ENCODE results near the gene NCOA6.

Gene NCOA6

DNA sequence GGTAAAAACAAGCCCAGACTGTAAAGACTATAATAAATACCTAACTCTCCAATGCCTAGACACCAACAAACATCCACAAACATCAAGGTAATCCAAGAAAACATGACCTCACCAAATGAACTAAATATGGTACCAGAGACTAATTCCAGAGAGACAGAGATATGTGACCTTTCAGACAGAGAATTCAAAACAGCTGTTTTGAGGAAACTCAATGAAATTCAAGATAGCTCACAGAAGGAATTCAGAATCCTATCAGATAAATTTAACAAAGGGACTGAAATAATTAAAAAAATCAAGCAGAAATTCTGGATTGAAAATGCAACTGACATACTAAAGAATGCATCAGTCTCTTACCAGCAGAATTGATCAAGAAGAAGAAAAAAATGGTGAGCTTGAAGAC, 26.6 kb downstream of the NCOA6 start:
- ChIA-PET CTCF (no interaction called here), POLR2A (interaction anchor here (0.6 kb wide), 1 partner anchor 613 kb away, joined by 4 read pairs; the partner anchor contains the start of gene UQCC1)
- Histone ChIP-seq H3K36me3 (ENCODE audit: control insufficient read depth in 4 of 4, insufficient read depth in 4 of 4, low read length in 3 of 4) (peaks cover 0 to 3% (median 2%) of the 10 kb centered on the region in 4 experiments), H3K27ac (ENCODE audit: insufficient read depth in 1 of 2, low read depth in 1 of 2, low read length in 2 of 2, poor library complexity in 1 of 2, severe bottlenecking in 2 of 2) (no peak overlapping the region), H3K4me1 (ENCODE audit: control extremely low read depth in 1 of 4, control insufficient read depth in 4 of 4, insufficient read depth in 4 of 4, low read length in 3 of 4) (no peaks in the 10 kb centered on the region), H3K4me3 (ENCODE audit: control insufficient read depth in 1 of 7, extremely low read depth in 1 of 7, insufficient read depth in 4 of 7, low read depth in 2 of 7, low read length in 6 of 7) (no peak overlapping the region), H3K27me3 (replicated peaks in 2 of 5; ENCODE audit: control insufficient read depth in 4 of 5, insufficient read depth in 5 of 5, low read length in 4 of 5) (no peaks in the 10 kb centered on the region), H3K9me3 (ENCODE audit: control extremely low read depth in 1 of 5, control insufficient read depth in 4 of 5, insufficient read depth in 2 of 5, low read depth in 1 of 5, low read length in 4 of 5) (peaks cover 0 to 9% (median 2%) of the 10 kb centered on the region in 5 experiments)
- DNase-seq, result no peak

DNA sequence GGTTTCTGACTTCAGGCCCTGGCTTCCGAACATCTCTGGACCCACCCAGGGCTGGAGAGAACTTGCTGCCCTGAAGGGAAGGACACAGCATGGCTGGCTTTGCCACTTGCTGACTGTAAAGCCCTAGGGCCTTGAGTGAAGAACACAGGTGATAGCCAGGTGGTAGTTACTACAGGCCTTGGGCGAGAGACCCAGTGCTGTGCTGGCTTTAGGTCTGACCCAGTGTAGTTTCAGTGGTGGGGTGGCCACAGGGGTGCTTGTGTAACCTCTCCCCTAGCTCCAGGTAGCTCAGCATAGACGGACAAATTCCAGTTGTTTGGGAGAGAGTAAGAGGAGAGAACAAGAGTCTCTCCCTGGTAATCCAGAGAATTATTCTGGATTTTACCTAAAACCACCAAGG, 27.1 kb downstream of the NCOA6 start:
- Histone ChIP-seq H3K27ac (ENCODE audit: insufficient read depth in 1 of 2, low read depth in 1 of 2, low read length in 2 of 2, poor library complexity in 1 of 2, severe bottlenecking in 2 of 2) (no peak overlapping the region), H3K9me3 (ENCODE audit: control extremely low read depth in 1 of 5, control insufficient read depth in 4 of 5, insufficient read depth in 2 of 5, low read depth in 1 of 5, low read length in 4 of 5) (peaks cover 0 to 9% (median 2%) of the 10 kb centered on the region in 5 experiments), H3K27me3 (replicated peaks in 2 of 5; ENCODE audit: control insufficient read depth in 4 of 5, insufficient read depth in 5 of 5, low read length in 4 of 5) (no peaks in the 10 kb centered on the region), H3K4me3 (ENCODE audit: control insufficient read depth in 1 of 7, extremely low read depth in 1 of 7, insufficient read depth in 4 of 7, low read depth in 2 of 7, low read length in 6 of 7) (no peak overlapping the region), H3K4me1 (ENCODE audit: control extremely low read depth in 1 of 4, control insufficient read depth in 4 of 4, insufficient read depth in 4 of 4, low read length in 3 of 4) (no peaks in the 10 kb centered on the region), H3K36me3 (ENCODE audit: control insufficient read depth in 4 of 4, insufficient read depth in 4 of 4, low read length in 3 of 4) (peaks cover 0 to 3% (median 2%) of the 10 kb centered on the region in 4 experiments)
- 92% methylated on average over 3 of the region's 3 CpGs for WGBS (ENCODE audit: insufficient coverage)
- CTCF ChIA-PET, result no interaction called here
- DNase-seq, result no peak
- POLR2A ChIA-PET, result interaction anchor here (0.6 kb wide), 1 partner anchor 614 kb away, joined by 4 read pairs; the partner anchor contains the start of gene UQCC1

DNA sequence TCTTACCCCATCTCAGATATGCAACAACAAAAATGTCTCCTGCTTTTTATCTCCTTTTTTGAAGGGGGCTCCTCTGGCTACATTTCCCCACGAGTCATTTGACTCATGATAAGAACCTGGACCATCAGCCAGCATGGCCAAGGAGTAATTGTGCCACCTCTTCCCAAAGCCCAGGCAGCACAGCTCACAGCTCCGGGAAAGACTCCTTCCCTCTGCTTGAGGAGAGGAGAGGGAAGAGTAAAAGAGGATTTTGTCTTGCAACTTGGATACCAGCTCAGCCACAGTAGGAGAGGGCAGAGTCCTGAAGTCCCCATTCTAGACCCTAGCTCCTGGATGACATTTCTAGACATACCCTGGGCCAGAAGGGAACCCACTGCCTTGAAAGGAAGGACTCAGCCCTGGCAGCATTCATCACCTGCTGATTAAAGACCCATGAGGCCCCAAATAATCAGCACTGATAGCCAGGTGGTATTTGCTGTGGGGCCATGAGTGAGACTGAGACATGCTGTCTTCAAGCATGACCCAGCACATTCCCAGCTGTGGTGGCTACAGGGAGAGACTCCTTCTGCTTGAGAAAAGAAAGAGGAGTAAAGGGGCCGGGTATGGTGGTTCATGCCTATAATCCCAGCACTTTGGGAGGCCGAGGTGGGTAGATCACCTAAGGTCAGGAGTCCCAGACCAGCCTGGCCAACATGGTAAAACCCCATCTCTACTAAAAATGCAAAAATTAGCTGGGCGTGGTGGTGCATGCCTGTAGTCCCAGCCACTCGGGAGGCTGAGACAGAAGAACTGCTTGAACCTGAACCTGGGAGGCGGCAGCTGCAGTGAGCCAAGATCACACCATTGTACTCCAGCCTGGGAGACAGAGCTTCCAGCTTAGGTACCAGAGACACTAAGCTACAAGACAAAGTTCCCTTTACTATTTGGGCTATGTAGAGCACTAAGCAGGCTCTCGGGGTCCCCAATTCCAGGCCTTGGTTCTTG, 28.1 kb downstream of the NCOA6 start:
- H3K27me3 ChIP-seq (replicated peaks in 2 of 5; ENCODE audit: control insufficient read depth in 4 of 5, insufficient read depth in 5 of 5, low read length in 4 of 5), result no peaks in the 10 kb centered on the region
- H3K4me1 ChIP-seq (ENCODE audit: control extremely low read depth in 1 of 4, control insufficient read depth in 4 of 4, insufficient read depth in 4 of 4, low read length in 3 of 4), result no peaks in the 10 kb centered on the region
- WGBS (ENCODE audit: insufficient coverage), result 98% methylated on average over 5 of the region's 8 CpGs
- DNase-seq, result no peak
- H3K4me3 ChIP-seq (ENCODE audit: control insufficient read depth in 1 of 7, extremely low read depth in 1 of 7, insufficient read depth in 4 of 7, low read depth in 2 of 7, low read length in 6 of 7), result no peak overlapping the region
- ChIA-PET POLR2A (no interaction called here), CTCF (no interaction called here)
- H3K9me3 ChIP-seq (ENCODE audit: control extremely low read depth in 1 of 5, control insufficient read depth in 4 of 5, insufficient read depth in 2 of 5, low read depth in 1 of 5, low read length in 4 of 5), result peaks cover 0 to 9% (median 2%) of the 10 kb centered on the region in 5 experiments
- H3K27ac ChIP-seq (ENCODE audit: insufficient read depth in 1 of 2, low read depth in 1 of 2, low read length in 2 of 2, poor library complexity in 1 of 2, severe bottlenecking in 2 of 2), result no peak overlapping the region
- H3K36me3 ChIP-seq (ENCODE audit: control insufficient read depth in 4 of 4, insufficient read depth in 4 of 4, low read length in 3 of 4), result peaks cover 0 to 3% (median 2%) of the 10 kb centered on the region in 4 experiments

DNA sequence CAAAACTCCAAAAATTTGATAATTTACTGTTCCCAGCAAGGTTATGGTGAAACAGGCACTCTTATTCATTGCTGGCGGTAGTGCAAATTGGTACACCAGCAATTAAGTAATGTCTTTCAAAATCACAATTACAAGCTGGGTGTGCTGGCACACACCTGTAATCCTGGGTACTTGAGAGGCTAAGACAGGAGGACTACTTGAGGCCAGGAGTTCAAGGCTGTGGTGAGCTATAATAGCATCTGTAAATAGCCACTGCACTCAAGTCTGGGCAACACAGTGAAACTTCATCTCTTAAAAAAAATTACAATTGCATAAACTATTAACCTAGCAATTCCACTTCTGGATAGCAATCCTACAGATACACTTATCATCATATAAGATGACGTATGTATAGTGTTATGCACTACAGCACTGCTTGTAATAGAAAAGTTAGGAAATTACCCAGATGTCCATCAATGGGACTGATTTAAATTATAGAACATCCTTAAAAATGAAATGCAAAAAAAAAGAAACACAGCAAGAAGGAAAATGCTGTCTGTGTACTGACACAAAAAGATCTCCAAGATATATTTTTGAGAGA, 31.4 kb downstream of the NCOA6 start:
- H3K27ac ChIP-seq (ENCODE audit: insufficient read depth in 1 of 2, low read depth in 1 of 2, low read length in 2 of 2, poor library complexity in 1 of 2, severe bottlenecking in 2 of 2), result no peak overlapping the region
- no CpG with 5 or more reads among the region's 2 CpGs for WGBS (ENCODE audit: insufficient coverage)
- no peak for DNase-seq
- peaks cover 0 to 5% (median 2%) of the 10 kb centered on the region in 5 experiments for H3K9me3 ChIP-seq (ENCODE audit: control extremely low read depth in 1 of 5, control insufficient read depth in 4 of 5, insufficient read depth in 2 of 5, low read depth in 1 of 5, low read length in 4 of 5)
- ChIA-PET POLR2A (no interaction called here), CTCF (interaction anchor here (0.8 kb wide), 1 partner anchor 11 kb away, joined by 4 read pairs; no protein-coding TSS in a partner anchor)
- H3K4me1 ChIP-seq (ENCODE audit: control extremely low read depth in 1 of 4, control insufficient read depth in 4 of 4, insufficient read depth in 4 of 4, low read length in 3 of 4), result peaks cover 0 to 3% (median 3%) of the 10 kb centered on the region in 4 experiments
- no peak overlapping the region for H3K4me3 ChIP-seq (ENCODE audit: control insufficient read depth in 1 of 7, extremely low read depth in 1 of 7, insufficient read depth in 4 of 7, low read depth in 2 of 7, low read length in 6 of 7)
- no peaks in the 10 kb centered on the region for H3K27me3 ChIP-seq (replicated peaks in 2 of 5; ENCODE audit: control insufficient read depth in 4 of 5, insufficient read depth in 5 of 5, low read length in 4 of 5)
- H3K36me3 ChIP-seq (ENCODE audit: control insufficient read depth in 4 of 4, insufficient read depth in 4 of 4, low read length in 3 of 4), result peaks cover 2 to 13% (median 10%) of the 10 kb centered on the region in 4 experiments

DNA sequence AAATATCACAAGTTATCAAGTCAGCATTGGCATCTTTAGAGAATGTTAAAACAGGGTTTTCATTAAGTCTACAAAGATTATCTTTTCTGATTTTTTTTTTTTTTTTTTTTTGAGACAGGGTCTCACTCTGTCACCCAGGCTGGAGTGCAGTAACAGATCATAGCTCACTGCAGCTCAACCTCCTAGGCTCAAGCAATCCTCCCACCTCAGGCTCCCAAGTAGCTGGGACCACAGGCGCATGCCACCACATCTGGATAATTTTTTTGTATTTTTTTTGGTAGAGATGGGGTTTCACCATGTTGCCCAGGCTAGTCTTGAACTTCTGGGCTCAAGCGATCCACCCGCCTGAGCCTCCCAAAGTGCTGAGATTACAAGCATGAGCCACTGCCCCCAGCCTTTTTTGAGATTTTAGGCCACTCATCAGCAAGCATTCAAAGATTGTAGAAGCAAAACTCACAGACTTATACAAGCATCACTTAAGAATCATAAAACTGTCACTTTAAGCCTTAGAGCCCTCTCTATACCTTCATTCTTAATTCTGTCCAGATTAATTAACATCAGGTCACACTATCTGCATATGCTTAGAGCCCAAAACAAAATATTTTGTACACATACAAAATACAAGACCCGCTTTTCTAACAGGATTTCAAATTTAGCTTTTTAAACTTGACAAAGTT, 32.6 kb downstream of the NCOA6 start:
- CTCF ChIA-PET, result interaction anchor here (1.1 to 2.5 kb wide), 2 partner anchors 12 to 37 kb away, joined by 3 to 5 read pairs; no protein-coding TSS in a partner anchor
- Histone ChIP-seq H3K9me3 (ENCODE audit: control extremely low read depth in 1 of 5, control insufficient read depth in 4 of 5, insufficient read depth in 2 of 5, low read depth in 1 of 5, low read length in 4 of 5) (peaks cover 0 to 5% (median under 1%) of the 10 kb centered on the region in 5 experiments), H3K27ac (ENCODE audit: insufficient read depth in 1 of 2, low read depth in 1 of 2, low read length in 2 of 2, poor library complexity in 1 of 2, severe bottlenecking in 2 of 2) (no peak overlapping the region), H3K27me3 (replicated peaks in 2 of 5; ENCODE audit: control insufficient read depth in 4 of 5, insufficient read depth in 5 of 5, low read length in 4 of 5) (no peaks in the 10 kb centered on the region), H3K36me3 (ENCODE audit: control insufficient read depth in 4 of 4, insufficient read depth in 4 of 4, low read length in 3 of 4) (peaks cover 4 to 13% (median 10%) of the 10 kb centered on the region in 4 experiments), H3K4me1 (ENCODE audit: control extremely low read depth in 1 of 4, control insufficient read depth in 4 of 4, insufficient read depth in 4 of 4, low read length in 3 of 4) (peaks cover 0 to 3% (median 3%) of the 10 kb centered on the region in 4 experiments), H3K4me3 (ENCODE audit: control insufficient read depth in 1 of 7, extremely low read depth in 1 of 7, insufficient read depth in 4 of 7, low read depth in 2 of 7, low read length in 6 of 7) (no peak overlapping the region)
- 100% methylated on average over 3 of the region's 4 CpGs for whole genome bisulfite sequencing (ENCODE audit: insufficient coverage)
- no peak for DNase-seq
- POLR2A ChIA-PET, result no interaction called here

DNA sequence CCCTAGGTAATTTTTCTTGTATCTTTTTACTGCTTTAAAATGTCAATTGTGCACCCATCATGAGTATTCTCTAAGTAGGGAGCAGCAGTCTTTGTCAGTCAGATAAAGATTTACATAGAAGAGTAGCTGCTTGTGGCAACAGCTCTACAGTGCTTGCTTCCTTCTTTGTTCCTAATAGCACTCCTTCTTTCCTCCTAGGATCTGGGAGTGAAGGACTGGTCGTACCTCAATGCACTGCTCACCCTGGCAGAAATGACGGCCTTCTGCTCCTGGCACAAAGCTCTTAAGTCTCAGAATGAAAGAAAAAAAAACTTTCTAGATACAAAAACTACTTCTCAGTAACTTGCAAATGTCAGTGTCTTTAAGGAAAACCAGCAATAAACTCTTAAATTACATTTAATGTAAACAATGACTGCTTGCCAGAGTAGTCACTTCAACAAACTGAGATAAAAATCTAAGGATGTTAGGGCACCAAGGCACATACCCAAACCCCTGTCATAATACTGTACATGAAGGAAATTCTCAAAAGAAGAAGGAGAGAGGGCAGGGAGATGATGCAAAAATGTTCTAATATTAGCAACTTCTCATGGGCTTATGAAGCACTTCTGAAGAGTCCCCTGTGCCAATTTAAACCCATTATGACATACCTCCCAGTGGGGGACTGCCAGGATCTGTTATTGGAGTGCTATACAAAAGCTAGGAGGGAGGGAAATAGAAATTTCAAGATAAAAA, 34.0 kb downstream of the NCOA6 start:
- no peak overlapping the region for H3K27ac ChIP-seq (ENCODE audit: insufficient read depth in 1 of 2, low read depth in 1 of 2, low read length in 2 of 2, poor library complexity in 1 of 2, severe bottlenecking in 2 of 2)
- H3K4me3 ChIP-seq (ENCODE audit: control insufficient read depth in 1 of 7, extremely low read depth in 1 of 7, insufficient read depth in 4 of 7, low read depth in 2 of 7, low read length in 6 of 7), result no peak overlapping the region
- no peaks in the 10 kb centered on the region for H3K27me3 ChIP-seq (replicated peaks in 2 of 5; ENCODE audit: control insufficient read depth in 4 of 5, insufficient read depth in 5 of 5, low read length in 4 of 5)
- ChIA-PET CTCF (interaction anchor here (0.5 to 2.5 kb wide), 4 partner anchors 11 to 97 kb away, joined by 3 to 5 read pairs (median 3); no protein-coding TSS in a partner anchor), POLR2A (no interaction called here)
- peaks cover 2 to 13% (median 10%) of the 10 kb centered on the region in 4 experiments for H3K36me3 ChIP-seq (ENCODE audit: control insufficient read depth in 4 of 4, insufficient read depth in 4 of 4, low read length in 3 of 4)
- peaks cover 0 to 3% (median 3%) of the 10 kb centered on the region in 4 experiments for H3K4me1 ChIP-seq (ENCODE audit: control extremely low read depth in 1 of 4, control insufficient read depth in 4 of 4, insufficient read depth in 4 of 4, low read length in 3 of 4)
- H3K9me3 ChIP-seq (ENCODE audit: control extremely low read depth in 1 of 5, control insufficient read depth in 4 of 5, insufficient read depth in 2 of 5, low read depth in 1 of 5, low read length in 4 of 5), result no peaks in the 10 kb centered on the region
- no CpG with 5 or more reads among the region's 2 CpGs for WGBS (ENCODE audit: insufficient coverage)
- DNase-seq, result no peak
